ENCODE results near the gene STXBP2.
A peak's percentile ranks its signal among the peaks of the same experiment; 100 is the strongest.

Gene STXBP2

GRCh38 chr19:7646426-7646700 is 9.5 kb downstream of the STXBP2 start:
- Histone ChIP-seq H3K36me3 (ENCODE audit: control insufficient read depth, insufficient read depth, low read length, severe bottlenecking) (no peaks in the 10 kb centered on the region), H3K9me3 (ENCODE audit: control insufficient read depth, low read length) (no peaks in the 10 kb centered on the region), H3K27me3 (replicated peaks; ENCODE audit: control insufficient read depth, insufficient read depth, low read length) (peaks cover 13% of the 10 kb centered on the region), H3K4me1 (ENCODE audit: control insufficient read depth, insufficient read depth, low read length) (peaks cover 9% of the 10 kb centered on the region), H3K9ac (ENCODE audit: low read length) (no peak overlapping the region), H3K4me3 (ENCODE audit: low read length) (no peak overlapping the region)
- DNase-seq (ENCODE audit: low read depth), result no peak

GRCh38 chr19:7647156-7647555 is 10.2 kb downstream of the STXBP2 start:
- Histone ChIP-seq H3K9ac (ENCODE audit: low read length) (no peak overlapping the region), H3K4me3 (ENCODE audit: low read length) (no peak overlapping the region), H3K36me3 (ENCODE audit: control insufficient read depth, insufficient read depth, low read length, severe bottlenecking) (no peaks in the 10 kb centered on the region), H3K9me3 (ENCODE audit: control insufficient read depth, low read length) (no peaks in the 10 kb centered on the region), H3K27me3 (replicated peaks; ENCODE audit: control insufficient read depth, insufficient read depth, low read length) (peaks cover 13% of the 10 kb centered on the region), H3K4me1 (ENCODE audit: control insufficient read depth, insufficient read depth, low read length) (peaks cover 9% of the 10 kb centered on the region)
- DNase-seq (ENCODE audit: low read depth), result no peak

- Histone ChIP-seq H3K9ac (ENCODE audit: low read length) (no peak overlapping the region), H3K4me3 (ENCODE audit: low read length) (no peak overlapping the region), H3K36me3 (ENCODE audit: control insufficient read depth, insufficient read depth, low read length, severe bottlenecking) (no peaks in the 10 kb centered on the region), H3K4me1 (ENCODE audit: control insufficient read depth, insufficient read depth, low read length) (peaks cover 12% of the 10 kb centered on the region), H3K9me3 (ENCODE audit: control insufficient read depth, low read length) (no peaks in the 10 kb centered on the region), H3K27me3 (replicated peaks; ENCODE audit: control insufficient read depth, insufficient read depth, low read length) (peaks cover 13% of the 10 kb centered on the region)
- DNase-seq (ENCODE audit: low read depth), result no peak
Observed at GRCh38 chr19:7648265-7649014, 11.5 kb downstream of the STXBP2 start.

- Histone ChIP-seq H3K9ac (ENCODE audit: low read length) (no peak overlapping the region), H3K4me3 (ENCODE audit: low read length) (no peak overlapping the region), H3K27me3 (replicated peaks; ENCODE audit: control insufficient read depth, insufficient read depth, low read length) (peaks cover 13% of the 10 kb centered on the region), H3K36me3 (ENCODE audit: control insufficient read depth, insufficient read depth, low read length, severe bottlenecking) (no peaks in the 10 kb centered on the region), H3K9me3 (ENCODE audit: control insufficient read depth, low read length) (no peaks in the 10 kb centered on the region), H3K4me1 (ENCODE audit: control insufficient read depth, insufficient read depth, low read length) (peaks cover 11% of the 10 kb centered on the region)
- DNase-seq (ENCODE audit: low read depth), result no peak
Observed at GRCh38 chr19:7650148-7650547, 13.2 kb downstream of the STXBP2 start.

- peaks cover 4% of the 10 kb centered on the region for H3K27me3 ChIP-seq (replicated peaks; ENCODE audit: control insufficient read depth, insufficient read depth, low read length)
Observed at GRCh38 chr19:7652061-7652641, 15.2 kb downstream of the STXBP2 start.

GRCh38 chr19:7654401-7654800 is 17.5 kb downstream of the STXBP2 start:
- Histone ChIP-seq H3K27me3 (replicated peaks; ENCODE audit: control insufficient read depth, insufficient read depth, low read length) (peaks cover 14% of the 10 kb centered on the region), H3K36me3 (ENCODE audit: control insufficient read depth, insufficient read depth, low read length, severe bottlenecking) (no peaks in the 10 kb centered on the region), H3K9me3 (ENCODE audit: control insufficient read depth, low read length) (no peaks in the 10 kb centered on the region), H3K4me3 (ENCODE audit: low read length) (no peak overlapping the region), H3K9ac (ENCODE audit: low read length) (no peak overlapping the region), H3K4me1 (ENCODE audit: control insufficient read depth, insufficient read depth, low read length) (peaks cover 8% of the 10 kb centered on the region)
- peak; percentile 18 for DNase-seq (ENCODE audit: low read depth)

More at GRCh38 chr19:7652061-7652641, 15.2 kb downstream of the STXBP2 start:
- peak; percentile 89 for DNase-seq (ENCODE audit: low read depth)
- no peaks in the 10 kb centered on the region for H3K36me3 ChIP-seq (ENCODE audit: control insufficient read depth, insufficient read depth, low read length, severe bottlenecking)
- H3K9ac ChIP-seq (ENCODE audit: low read length), result no peak overlapping the region
- peaks cover 7% of the 10 kb centered on the region for H3K4me1 ChIP-seq (ENCODE audit: control insufficient read depth, insufficient read depth, low read length)
- H3K4me3 ChIP-seq (ENCODE audit: low read length), result peak overlapping the region; percentile 25
- no peaks in the 10 kb centered on the region for H3K9me3 ChIP-seq (ENCODE audit: control insufficient read depth, low read length)

GRCh38 chr19:7655581-7655980 is 18.7 kb downstream of the STXBP2 start:
- Histone ChIP-seq H3K36me3 (ENCODE audit: control insufficient read depth, insufficient read depth, low read length, severe bottlenecking) (no peaks in the 10 kb centered on the region), H3K4me3 (ENCODE audit: low read length) (no peak overlapping the region), H3K27me3 (replicated peaks; ENCODE audit: control insufficient read depth, insufficient read depth, low read length) (peaks cover 16% of the 10 kb centered on the region), H3K9me3 (ENCODE audit: control insufficient read depth, low read length) (no peaks in the 10 kb centered on the region), H3K9ac (ENCODE audit: low read length) (no peak overlapping the region), H3K4me1 (ENCODE audit: control insufficient read depth, insufficient read depth, low read length) (peaks cover 7% of the 10 kb centered on the region)
- no peak for DNase-seq (ENCODE audit: low read depth)

- DNase-seq (ENCODE audit: low read depth), result peak; percentile 50
- Histone ChIP-seq H3K4me3 (ENCODE audit: low read length) (no peak overlapping the region), H3K9me3 (ENCODE audit: control insufficient read depth, low read length) (no peaks in the 10 kb centered on the region), H3K4me1 (ENCODE audit: control insufficient read depth, insufficient read depth, low read length) (peaks cover 6% of the 10 kb centered on the region), H3K36me3 (ENCODE audit: control insufficient read depth, insufficient read depth, low read length, severe bottlenecking) (no peaks in the 10 kb centered on the region), H3K27me3 (replicated peaks; ENCODE audit: control insufficient read depth, insufficient read depth, low read length) (peaks cover 20% of the 10 kb centered on the region), H3K9ac (ENCODE audit: low read length) (no peak overlapping the region)
Observed at GRCh38 chr19:7657131-7657751, 20.3 kb downstream of the STXBP2 start.

GRCh38 chr19:7658219-7658686 is 21.3 kb downstream of the STXBP2 start:
- H3K4me1 ChIP-seq (ENCODE audit: control insufficient read depth, insufficient read depth, low read length), result peaks cover 4% of the 10 kb centered on the region
- no peak overlapping the region for H3K4me3 ChIP-seq (ENCODE audit: low read length)
- peaks cover 24% of the 10 kb centered on the region for H3K27me3 ChIP-seq (replicated peaks; ENCODE audit: control insufficient read depth, insufficient read depth, low read length)
- no peaks in the 10 kb centered on the region for H3K36me3 ChIP-seq (ENCODE audit: control insufficient read depth, insufficient read depth, low read length, severe bottlenecking)
- no peak overlapping the region for H3K9ac ChIP-seq (ENCODE audit: low read length)
- DNase-seq (ENCODE audit: low read depth), result no peak
- H3K9me3 ChIP-seq (ENCODE audit: control insufficient read depth, low read length), result no peaks in the 10 kb centered on the region

- no peak overlapping the region for H3K9ac ChIP-seq (ENCODE audit: low read length)
- H3K9me3 ChIP-seq (ENCODE audit: control insufficient read depth, low read length), result no peaks in the 10 kb centered on the region
- H3K36me3 ChIP-seq (ENCODE audit: control insufficient read depth, insufficient read depth, low read length, severe bottlenecking), result no peaks in the 10 kb centered on the region
- peaks cover 4% of the 10 kb centered on the region for H3K4me1 ChIP-seq (ENCODE audit: control insufficient read depth, insufficient read depth, low read length)
- DNase-seq (ENCODE audit: low read depth), result no peak
- no peak overlapping the region for H3K4me3 ChIP-seq (ENCODE audit: low read length)
- peaks cover 37% of the 10 kb centered on the region for H3K27me3 ChIP-seq (replicated peaks; ENCODE audit: control insufficient read depth, insufficient read depth, low read length)
Observed at GRCh38 chr19:7661744-7662538, 25.0 kb downstream of the STXBP2 start.

- no peak overlapping the region for H3K4me3 ChIP-seq (ENCODE audit: low read length)
- DNase-seq (ENCODE audit: low read depth), result no peak
- H3K9ac ChIP-seq (ENCODE audit: low read length), result no peak overlapping the region
- H3K36me3 ChIP-seq (ENCODE audit: control insufficient read depth, insufficient read depth, low read length, severe bottlenecking), result no peaks in the 10 kb centered on the region
- peaks cover 38% of the 10 kb centered on the region for H3K27me3 ChIP-seq (replicated peaks; ENCODE audit: control insufficient read depth, insufficient read depth, low read length)
- H3K9me3 ChIP-seq (ENCODE audit: control insufficient read depth, low read length), result no peaks in the 10 kb centered on the region
- no peaks in the 10 kb centered on the region for H3K4me1 ChIP-seq (ENCODE audit: control insufficient read depth, insufficient read depth, low read length)
Observed at GRCh38 chr19:7662657-7663056, 25.7 kb downstream of the STXBP2 start.

Data from adipocyte (in vitro differentiated cells).